Stimulated activated CD8-positive, alpha-beta memory T cell treated with anti-CD3 and anti-CD28 coated beads, Interleukin-7, amount 100 ng/mL, for 1 hour (primary cell): ENCODE data around the gene OTUD5.

Experiments
- DNase-seq, 2 donors: peaks; one replicate each; pipeline ENCODE4 v3.0.0-alpha.2; 2020; ENCODE audit warnings: low read depth in 2 of 2

Gene OTUD5

GRCh38 chrX:48911412-48912182 lies 45.8 kb downstream of the OTUD5 start, which contains the start of gene SLC35A2:
Gene SLC35A2 (minus strand): TSS chrX:48911646. CDS start chrX:48911636, 10 bp downstream.
- peak; percentile 74 to 80 for DNase-seq

DNA sequence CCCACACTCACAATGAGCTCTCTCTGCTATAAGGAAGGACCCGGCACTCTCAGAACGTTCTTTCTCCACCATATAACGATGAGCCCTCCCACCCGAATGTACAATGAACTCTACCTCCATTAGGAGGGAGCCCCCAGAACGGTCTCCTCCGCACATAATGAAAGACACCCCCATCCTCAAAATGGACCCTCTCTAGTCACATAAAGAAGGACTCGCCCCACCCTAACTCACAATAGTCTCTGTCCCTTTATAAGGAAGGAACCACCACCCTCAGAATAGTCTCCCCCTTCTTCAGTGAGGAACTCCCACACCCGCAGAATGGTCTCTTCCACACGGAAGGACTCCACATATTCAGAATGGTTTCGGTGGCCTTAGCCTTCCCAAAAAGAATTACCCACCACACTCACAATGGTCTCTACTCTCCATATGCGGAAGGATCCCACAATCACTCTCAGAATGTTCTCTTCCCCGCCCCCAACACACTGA lies 46.4 kb downstream of the OTUD5 start:
- no peak for DNase-seq

- DNase-seq = no peak
These were observed 47.6 kb downstream of the OTUD5 start for GRCh38 chrX:48909703-48910294.

DNA sequence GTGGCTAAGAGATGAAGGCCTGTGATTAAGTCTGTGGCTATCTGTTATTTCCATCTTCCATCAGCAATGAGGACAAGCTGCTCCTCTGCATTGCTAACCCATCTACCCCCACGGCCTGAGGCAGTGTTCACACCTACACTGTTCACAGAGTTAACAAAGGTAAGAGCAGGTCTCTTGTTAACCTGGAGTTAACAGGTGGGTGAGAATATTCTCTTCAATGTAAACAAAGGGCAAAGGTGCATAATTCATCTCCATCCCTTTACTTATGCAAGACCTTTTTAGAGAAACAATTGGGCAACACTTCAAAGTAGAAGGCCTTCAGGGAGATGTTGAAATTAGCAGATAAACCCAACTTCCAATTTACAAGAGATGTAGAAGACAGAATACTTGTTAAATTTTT lies 48.8 kb downstream of the OTUD5 start:
- DNase-seq = no peak

DNA sequence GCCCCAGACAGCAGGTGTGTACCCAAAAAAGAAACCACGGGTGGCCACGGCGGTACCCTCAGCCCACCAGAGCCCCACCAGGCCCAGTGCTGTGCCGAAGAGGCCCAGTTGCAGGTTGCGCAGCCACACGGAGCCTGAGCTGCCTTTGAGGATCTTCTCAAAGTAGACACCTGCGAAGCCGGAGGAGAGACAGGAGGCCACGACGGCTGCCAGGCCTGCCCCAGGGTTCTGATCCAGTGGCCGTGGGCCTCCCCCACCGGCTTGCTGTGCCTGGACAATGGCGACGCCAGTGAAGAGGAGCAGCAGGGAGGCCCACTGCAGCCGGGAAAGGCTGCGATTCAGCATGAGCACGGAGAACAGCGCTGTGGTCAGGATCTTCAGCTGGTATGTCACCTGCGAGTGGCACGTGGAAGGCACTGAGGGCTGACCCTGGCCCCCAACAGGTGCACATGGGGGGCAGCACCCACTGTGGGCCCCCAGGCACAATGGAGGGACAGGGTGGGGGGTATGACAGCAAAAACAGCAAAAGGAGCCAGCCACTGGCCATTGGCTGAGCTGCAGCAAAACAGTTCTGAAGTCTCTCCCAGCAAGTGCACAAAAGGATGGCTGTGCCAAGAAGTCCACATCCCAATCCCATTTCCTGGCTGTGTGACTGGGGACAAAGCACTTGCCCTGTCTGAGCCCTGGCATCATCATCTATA lies 52.2 kb downstream of the OTUD5 start:
- DNase-seq = no peak

- no peak for DNase-seq
These were observed 52.8 kb downstream of the OTUD5 start for GRCh38 chrX:48904626-48905025.

DNA sequence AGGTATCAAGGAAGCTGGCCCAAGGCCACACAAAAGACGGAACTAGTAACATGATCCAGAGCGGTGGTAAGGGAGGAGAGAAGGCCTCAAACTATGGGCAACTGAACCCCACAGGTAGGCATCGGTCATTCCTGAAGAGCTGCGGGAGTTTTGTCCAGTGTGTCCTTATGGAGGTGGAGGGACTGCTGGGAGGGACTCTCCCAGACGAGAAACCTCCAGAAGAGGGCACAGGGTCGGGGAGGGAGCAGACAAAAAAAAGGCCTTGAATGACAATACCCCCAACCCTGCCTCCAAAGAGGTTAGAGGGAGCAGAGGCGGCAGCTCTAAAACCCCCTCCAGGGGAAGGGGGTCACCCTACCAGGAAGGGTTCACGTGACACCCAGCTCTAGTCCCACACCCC lies 53.2 kb downstream of the OTUD5 start:
- DNase-seq = no peak

DNA sequence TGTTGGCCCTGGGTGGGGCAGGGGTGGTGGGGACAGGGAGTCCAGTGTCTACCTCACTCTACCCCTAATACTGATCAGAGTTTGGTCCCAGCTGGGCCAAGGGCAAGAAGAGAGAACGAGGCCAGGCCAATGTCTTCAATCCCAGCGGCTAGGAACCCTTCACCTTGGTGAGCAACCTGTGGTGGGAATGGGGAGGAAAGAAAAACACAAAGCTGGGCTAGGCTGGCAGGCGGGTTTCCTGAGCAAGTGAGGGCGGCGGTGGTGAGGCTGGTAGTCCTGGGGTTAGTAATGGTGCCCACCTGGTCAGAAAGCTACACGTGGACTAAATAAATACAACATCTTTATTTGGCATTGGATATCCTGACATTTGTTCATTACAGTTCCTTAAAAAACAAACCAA lies 54.1 kb downstream of the OTUD5 start:
- no peak for DNase-seq

DNA sequence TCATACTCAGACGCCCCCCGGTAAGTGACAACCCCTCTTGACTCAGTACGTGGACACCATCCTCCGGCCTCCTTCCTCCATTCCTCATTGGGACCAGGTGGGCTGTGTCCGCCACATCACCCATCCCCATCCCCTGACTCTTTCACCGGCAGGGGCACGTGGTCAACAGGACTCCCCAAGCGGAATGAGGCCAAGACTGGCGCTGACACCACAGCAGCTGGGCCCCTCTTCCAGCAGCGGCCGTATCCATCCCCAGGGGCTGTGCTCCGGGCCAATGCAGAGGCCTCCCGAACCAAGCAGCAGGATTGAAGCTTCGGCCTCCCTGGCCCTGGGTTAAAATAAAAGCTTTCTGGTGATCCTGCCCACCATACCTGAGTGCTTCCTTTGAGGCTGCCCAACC lies 54.6 kb downstream of the OTUD5 start:
- DNase-seq = no peak

- no peak for DNase-seq
These were observed 55.3 kb downstream of the OTUD5 start for GRCh38 chrX:48902135-48902534.

- no peak for DNase-seq
These were observed 56.3 kb downstream of the OTUD5 start for GRCh38 chrX:48901069-48901468.

- DNase-seq = no peak
These were observed 58.4 kb downstream of the OTUD5 start for GRCh38 chrX:48899078-48899410.

- peak; percentile 60 to 63 for DNase-seq
These were observed 59.6 kb downstream of the OTUD5 start, which contains the start of the genes PQBP1 and TIMM17B for GRCh38 chrX:48897625-48898306. Gene PQBP1 (plus strand): TSS chrX:48897930. CDS start chrX:48898510, 580 bp downstream. Gene TIMM17B (minus strand): TSS chrX:48897768. CDS start chrX:48897749, 19 bp downstream.

- no peak for DNase-seq
These were observed 60.2 kb downstream of the OTUD5 start for GRCh38 chrX:48897157-48897624.

DNA sequence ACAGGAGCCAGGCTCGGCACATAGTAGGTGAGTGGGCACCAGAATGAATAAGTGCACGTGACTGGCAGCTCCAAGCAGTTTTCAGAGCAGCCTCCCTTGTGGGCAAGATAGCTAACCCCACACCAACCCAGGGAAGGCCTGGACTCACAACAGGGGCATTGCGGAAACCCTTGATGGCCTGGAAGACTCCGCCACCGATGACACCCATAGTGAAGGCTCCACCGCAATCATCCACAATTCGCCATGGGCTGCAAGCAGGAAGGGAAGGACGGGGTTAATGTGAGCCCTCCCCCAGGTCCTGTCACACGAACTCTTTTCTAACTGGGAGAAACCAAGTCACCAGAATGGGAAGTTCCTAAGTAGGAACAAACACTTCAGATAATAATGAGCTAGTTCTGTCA lies 60.8 kb downstream of the OTUD5 start:
- no peak for DNase-seq

DNA sequence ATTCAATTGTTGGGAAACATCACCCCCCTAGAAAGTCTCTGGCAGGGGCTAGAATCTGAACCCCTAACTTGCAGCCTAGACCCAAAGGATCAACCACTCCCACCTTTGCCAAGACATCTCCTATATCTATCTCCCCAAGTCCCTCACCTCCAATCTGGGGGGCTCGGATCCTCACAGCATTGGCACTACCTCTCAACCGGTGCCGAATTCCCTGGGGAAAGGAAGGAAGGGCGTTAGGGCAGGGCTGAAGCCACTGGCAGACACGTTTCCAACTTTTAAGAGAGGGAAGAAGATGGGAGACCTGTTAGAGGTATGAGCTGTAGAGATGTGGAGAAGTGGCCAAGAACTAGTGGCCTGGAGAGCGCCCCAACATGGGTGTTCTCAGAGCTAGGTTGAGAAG lies 62.5 kb downstream of the OTUD5 start:
- no peak for DNase-seq

DNA sequence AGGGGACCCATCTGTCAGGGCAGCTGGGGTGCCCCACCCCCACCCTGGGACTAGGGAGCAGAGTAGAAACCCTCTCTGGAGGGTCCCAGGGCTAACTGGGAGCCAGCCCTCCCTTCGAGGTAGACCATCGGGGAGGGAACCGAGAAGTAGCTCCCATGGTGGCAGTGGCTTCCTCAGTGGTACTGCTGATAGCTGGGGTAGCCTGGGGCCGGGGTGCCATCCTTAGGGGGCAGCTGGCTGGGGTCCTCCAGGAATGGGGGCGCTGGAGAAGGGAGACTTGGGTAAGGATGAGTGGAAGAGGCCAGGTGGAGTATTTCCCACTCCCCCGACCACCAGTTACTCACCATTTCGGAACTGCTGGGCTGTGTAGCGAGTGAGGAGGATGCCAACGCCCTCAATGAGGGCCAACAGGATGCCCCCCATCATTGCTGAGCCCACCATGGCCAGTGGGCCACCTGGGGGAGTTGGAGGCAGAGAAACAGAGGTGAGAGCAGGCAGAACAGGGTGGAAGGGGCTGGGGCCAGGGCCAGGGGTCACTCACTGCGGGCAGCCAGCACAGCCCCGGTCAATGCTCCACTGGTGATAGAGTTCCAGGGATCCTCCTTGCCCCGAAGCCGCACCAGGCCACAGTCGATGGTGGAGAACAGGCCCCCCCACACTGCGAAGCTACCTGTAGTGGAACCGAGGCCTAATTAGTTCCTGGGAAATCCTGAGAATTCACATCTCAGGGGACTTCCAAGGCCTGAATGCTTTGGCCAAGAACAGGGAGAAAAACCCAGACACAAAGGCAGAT lies 63.7 kb downstream of the OTUD5 start:
- DNase-seq = no peak

- no peak for DNase-seq
These were observed 64.5 kb downstream of the OTUD5 start for GRCh38 chrX:48892896-48893295.

GRCh38 chrX:48891402-48892288 lies 65.8 kb downstream of the OTUD5 start:
- peak; percentile 33 to 42 for DNase-seq

DNA sequence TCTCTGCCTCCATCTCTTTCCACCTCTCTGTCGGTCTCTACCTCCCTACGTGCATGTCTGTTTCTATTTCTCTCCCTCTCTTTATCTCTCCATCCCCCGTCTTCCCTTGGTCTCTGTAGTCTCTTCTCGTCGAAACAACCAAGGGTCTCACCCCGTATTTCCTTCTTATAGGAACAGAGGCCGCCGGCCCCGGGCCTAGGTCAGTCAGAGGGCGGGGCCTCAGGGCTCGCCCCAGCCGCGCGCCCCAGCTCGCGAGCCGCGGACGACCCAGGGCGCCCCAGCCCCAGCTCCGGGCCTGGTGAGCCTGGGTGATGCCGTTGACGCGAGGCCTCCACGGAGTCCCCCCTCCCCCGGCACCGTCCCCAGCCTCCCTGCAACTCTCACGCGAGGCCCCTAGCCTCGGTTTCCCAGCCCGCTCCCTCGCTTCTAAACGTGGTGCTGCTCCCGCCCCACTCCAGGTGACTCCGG lies 66.4 kb downstream of the OTUD5 start:
- DNase-seq = no peak
